Ishikawa (cell line): ENCODE data around the gene ICA1.

ENCODE experiments used
- CEBPB ChIP-seq: IDR thresholded peaks from 2 replicates; pipeline ENCODE4 v1.6.1; 2012
- CREB1 ChIP-seq: IDR thresholded peaks from 2 replicates; pipeline ENCODE4 v1.6.1; 2012; ENCODE audit warnings: low read depth
- EGR1 ChIP-seq: IDR thresholded peaks from 2 replicates; pipeline ENCODE4 v1.6.1; 2012
- EP300 ChIP-seq: IDR thresholded peaks from 2 replicates; pipeline ENCODE4 v1.6.1; 2012; ENCODE audit warnings: borderline replicate concordance
- FOXM1 ChIP-seq: IDR thresholded peaks from 2 replicates; pipeline ENCODE4 v1.6.1; 2012; ENCODE audit warnings: low read depth, borderline replicate concordance
- MAX ChIP-seq: IDR thresholded peaks from 2 replicates; pipeline ENCODE4 v1.6.1; 2012
- NFIC ChIP-seq: IDR thresholded peaks from 2 replicates; pipeline ENCODE4 v1.6.1; 2012
- RAD21 ChIP-seq: IDR thresholded peaks from 2 replicates; pipeline ENCODE4 v1.6.1; 2012; ENCODE audit warnings: low read depth
- TAF1 ChIP-seq: IDR thresholded peaks from 2 replicates; pipeline ENCODE4 v1.6.1; 2012; ENCODE audit warnings: low read depth, mild to moderate bottlenecking
- TCF12 ChIP-seq: IDR thresholded peaks from 2 replicates; pipeline ENCODE4 v1.6.1; 2012; ENCODE audit warnings: low read depth
- TEAD4 ChIP-seq: IDR thresholded peaks from 2 replicates; pipeline ENCODE4 v1.6.1; 2012
- YY1 ChIP-seq: IDR thresholded peaks from 2 replicates; pipeline ENCODE4 v1.6.1; 2012; ENCODE audit warnings: low read depth
- ZBTB7A ChIP-seq: IDR thresholded peaks from 2 replicates; pipeline ENCODE4 v1.6.1; 2012; ENCODE audit warnings: low read depth
- TF ChIP-seq, protein P1 (sequence below): IDR thresholded peaks from 2 replicates; pipeline ENCODE4 v1.6.1; 2012
- TF ChIP-seq, protein P2 (sequence below): IDR thresholded peaks from 2 replicates; pipeline ENCODE4 v1.6.1; 2012; ENCODE audit warnings: low read depth, mild to moderate bottlenecking

The ICA1 gene

DNA sequence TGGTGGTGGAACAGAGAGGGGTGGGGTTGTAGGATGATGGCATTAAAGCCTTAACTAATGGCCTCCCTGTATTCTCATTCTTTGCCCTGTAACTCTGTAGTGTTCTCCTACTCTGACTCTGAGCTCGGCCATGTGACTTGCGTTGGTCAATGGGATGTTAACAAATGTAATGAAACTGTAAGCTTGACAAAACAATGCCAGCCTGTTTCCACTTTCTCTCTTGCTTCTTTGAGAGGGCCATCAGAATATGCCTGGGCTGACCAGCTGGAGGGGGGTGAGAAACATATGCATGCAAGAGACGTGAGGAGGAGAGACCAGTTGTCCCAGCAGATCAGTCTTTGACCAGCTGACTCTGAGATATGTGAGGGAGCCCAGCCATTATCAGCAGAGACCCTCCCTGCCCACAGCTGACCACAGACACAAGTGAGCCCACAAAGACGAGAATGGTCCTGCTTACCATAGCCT lies 100.6 kb downstream of the ICA1 start:
- TF ChIP-seq NFIC (no peak), FOXM1 (no peak), MAX (no peak), CREB1 (no peak), EP300 (no peak), TEAD4 (no peak), ZBTB7A (no peak), YY1 (no peak)
- TF ChIP-seq, protein P1, sequence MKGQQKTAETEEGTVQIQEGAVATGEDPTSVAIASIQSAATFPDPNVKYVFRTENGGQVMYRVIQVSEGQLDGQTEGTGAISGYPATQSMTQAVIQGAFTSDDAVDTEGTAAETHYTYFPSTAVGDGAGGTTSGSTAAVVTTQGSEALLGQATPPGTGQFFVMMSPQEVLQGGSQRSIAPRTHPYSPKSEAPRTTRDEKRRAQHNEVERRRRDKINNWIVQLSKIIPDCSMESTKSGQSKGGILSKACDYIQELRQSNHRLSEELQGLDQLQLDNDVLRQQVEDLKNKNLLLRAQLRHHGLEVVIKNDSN: no peak

GRCh38 chr7:8160779-8161345 lies 101.1 kb downstream of the ICA1 start:
- TF ChIP-seq EP300 (no peak), MAX (no peak), YY1 (no peak), NFIC (no peak), CREB1 (no peak)
- TF ChIP-seq, protein P1: no peak

DNA sequence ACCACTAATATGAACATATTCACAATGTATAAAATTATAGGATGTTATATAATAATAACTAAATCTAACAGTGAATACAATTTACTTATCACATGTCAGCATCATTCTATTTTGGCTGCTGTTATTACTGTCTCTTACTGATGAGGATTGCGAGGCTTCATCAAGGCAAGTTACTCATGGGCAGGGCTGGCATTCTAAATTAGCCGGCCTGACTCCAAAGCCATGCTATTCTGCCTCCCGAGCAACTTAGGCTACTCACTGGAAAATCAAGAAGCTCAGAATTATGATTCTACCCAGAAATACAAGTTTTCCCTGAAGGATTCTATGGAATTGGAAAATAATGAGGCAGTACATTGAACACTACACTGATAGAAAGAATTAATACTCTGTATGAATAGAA lies 101.7 kb downstream of the ICA1 start:
- TF ChIP-seq MAX: no peak
- TF ChIP-seq RAD21: no peak
- TF ChIP-seq, protein P2, sequence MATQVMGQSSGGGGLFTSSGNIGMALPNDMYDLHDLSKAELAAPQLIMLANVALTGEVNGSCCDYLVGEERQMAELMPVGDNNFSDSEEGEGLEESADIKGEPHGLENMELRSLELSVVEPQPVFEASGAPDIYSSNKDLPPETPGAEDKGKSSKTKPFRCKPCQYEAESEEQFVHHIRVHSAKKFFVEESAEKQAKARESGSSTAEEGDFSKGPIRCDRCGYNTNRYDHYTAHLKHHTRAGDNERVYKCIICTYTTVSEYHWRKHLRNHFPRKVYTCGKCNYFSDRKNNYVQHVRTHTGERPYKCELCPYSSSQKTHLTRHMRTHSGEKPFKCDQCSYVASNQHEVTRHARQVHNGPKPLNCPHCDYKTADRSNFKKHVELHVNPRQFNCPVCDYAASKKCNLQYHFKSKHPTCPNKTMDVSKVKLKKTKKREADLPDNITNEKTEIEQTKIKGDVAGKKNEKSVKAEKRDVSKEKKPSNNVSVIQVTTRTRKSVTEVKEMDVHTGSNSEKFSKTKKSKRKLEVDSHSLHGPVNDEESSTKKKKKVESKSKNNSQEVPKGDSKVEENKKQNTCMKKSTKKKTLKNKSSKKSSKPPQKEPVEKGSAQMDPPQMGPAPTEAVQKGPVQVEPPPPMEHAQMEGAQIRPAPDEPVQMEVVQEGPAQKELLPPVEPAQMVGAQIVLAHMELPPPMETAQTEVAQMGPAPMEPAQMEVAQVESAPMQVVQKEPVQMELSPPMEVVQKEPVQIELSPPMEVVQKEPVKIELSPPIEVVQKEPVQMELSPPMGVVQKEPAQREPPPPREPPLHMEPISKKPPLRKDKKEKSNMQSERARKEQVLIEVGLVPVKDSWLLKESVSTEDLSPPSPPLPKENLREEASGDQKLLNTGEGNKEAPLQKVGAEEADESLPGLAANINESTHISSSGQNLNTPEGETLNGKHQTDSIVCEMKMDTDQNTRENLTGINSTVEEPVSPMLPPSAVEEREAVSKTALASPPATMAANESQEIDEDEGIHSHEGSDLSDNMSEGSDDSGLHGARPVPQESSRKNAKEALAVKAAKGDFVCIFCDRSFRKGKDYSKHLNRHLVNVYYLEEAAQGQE: no peak
- TF ChIP-seq CEBPB: no peak
- no peak for TF ChIP-seq YY1
- TF ChIP-seq TEAD4: no peak
- no peak for TF ChIP-seq EGR1
- TF ChIP-seq, protein P1: no peak
- TF ChIP-seq TCF12: no peak
- no peak for TF ChIP-seq TAF1
- TF ChIP-seq FOXM1: no peak
- no peak for TF ChIP-seq ZBTB7A
- TF ChIP-seq EP300: no peak
- no peak for TF ChIP-seq CREB1
- TF ChIP-seq NFIC: no peak

DNA sequence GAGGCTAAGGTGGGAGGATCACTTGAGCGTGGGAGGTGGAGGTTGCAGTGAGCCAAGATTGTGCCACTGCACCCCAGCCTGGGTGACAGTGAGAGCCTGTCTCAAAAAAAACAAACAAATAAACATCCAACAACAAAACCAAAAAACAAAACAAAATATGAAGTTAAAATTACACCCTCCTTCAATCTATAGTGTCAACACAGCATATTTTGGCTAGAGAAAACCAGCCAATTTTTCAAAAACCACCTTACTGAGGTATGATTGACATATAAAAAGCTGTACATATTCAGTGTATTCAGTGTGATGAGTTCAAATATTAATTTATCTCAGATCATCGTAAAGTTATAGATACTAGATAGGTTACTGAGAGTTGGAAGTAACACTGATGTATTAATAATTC lies 102.4 kb downstream of the ICA1 start:
- TF ChIP-seq TAF1 (no peak), YY1 (no peak), EGR1 (no peak), NFIC (no peak), TCF12 (no peak), MAX (no peak), RAD21 (no peak), EP300 (no peak), CEBPB (no peak), ZBTB7A (no peak), TEAD4 (no peak), CREB1 (no peak), FOXM1 (no peak)
- TF ChIP-seq, protein P2: no peak
- TF ChIP-seq, protein P1: no peak

DNA sequence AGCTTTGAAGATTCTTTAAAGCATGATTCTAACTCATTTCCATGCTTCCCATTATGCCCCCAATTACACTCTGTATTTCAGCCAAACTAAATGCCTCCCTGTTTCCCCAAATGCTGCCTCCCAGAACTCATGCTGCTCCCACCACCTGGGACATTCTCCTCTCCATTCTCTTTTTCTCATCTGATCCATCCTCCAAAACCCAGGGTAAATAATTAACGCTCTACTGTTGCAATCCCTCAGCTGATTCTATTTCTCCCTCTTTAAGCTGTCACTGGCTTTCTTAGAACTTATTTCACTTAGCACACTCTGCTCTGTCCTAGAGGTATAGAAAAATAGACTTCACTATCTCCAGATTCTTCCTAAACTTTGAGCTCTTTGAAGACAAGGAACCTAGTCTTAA lies 104.7 kb downstream of the ICA1 start:
- TF ChIP-seq MAX: no peak
- no peak for TF ChIP-seq YY1
- no peak for TF ChIP-seq RAD21
- TF ChIP-seq CEBPB: no peak
- TF ChIP-seq, protein P2: no peak
- TF ChIP-seq, protein P1: no peak
- no peak for TF ChIP-seq TAF1
- no peak for TF ChIP-seq EP300
- no peak for TF ChIP-seq NFIC
- no peak for TF ChIP-seq EGR1
- TF ChIP-seq TEAD4: no peak
- no peak for TF ChIP-seq CREB1
- no peak for TF ChIP-seq FOXM1
- no peak for TF ChIP-seq ZBTB7A
